PFSK-1 (cell line): ENCODE data around the gene ATP5MG.

Experiments
- FOXP2 ChIP-seq: optimal IDR thresholded peaks from 2 replicates; pipeline ENCODE3; 2011; ENCODE audit warnings: borderline replicate concordance, control low read depth, inconsistent platforms; ENCODE audit not compliant: insufficient read depth; ENCODE audit errors: extremely low read length, extremely low read depth
- POLR2AphosphoS5 ChIP-seq: IDR thresholded peaks from 2 replicates; pipeline ENCODE4 v1.6.1; 2012; ENCODE audit warnings: low read depth, mild to moderate bottlenecking, control low read depth, low read length, moderate library complexity
- REST ChIP-seq, 2 experiments: IDR thresholded peaks; 2 replicates each; pipeline versions ENCODE4 v1.6.1 to v1.8.0; 2011 to 2012; ENCODE audit warnings: low read depth in 2 of 2, low read length in 2 of 2, control low read depth in 1 of 2, inconsistent platforms in 1 of 2, mild to moderate bottlenecking in 1 of 2, moderate library complexity in 1 of 2; ENCODE audit not compliant: insufficient read depth in 1 of 2
- SIN3A ChIP-seq: IDR thresholded peaks from 2 replicates; pipeline ENCODE4 v1.6.1; 2012; ENCODE audit warnings: mild to moderate bottlenecking, low read length, moderate library complexity, borderline replicate concordance; ENCODE audit not compliant: insufficient read depth
- TAF1 ChIP-seq: IDR thresholded peaks from 2 replicates; pipeline ENCODE4 v1.6.1; 2012; ENCODE audit warnings: low read length, control low read depth, borderline replicate concordance; ENCODE audit not compliant: insufficient read depth

DNA sequence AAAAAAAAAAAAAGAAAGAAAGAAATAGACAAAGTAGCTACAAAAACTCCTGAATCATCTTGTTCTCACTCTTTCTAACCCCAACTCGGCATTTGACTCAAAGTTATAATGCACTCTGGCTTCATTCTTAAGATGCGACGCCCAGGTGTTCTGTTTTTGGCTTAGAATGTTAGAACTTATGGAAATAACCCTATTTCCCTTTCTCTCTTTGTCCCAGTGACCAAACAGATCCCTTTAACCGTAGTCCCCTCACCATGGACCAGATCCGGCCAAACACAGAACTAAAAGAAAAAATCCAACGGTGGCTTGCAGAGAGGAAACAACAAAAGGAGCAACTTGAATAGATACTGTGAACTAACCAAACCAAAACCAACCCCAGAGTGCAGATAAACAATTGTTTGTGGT is 5.3 kb upstream of the ATP5MG start:
- no peak for TF ChIP-seq REST (IDR thresholded peaks at IDR 0.05; ENCODE audit: insufficient read depth in 1 of 2, low read depth in 2 of 2, low read length in 2 of 2)
- no peak for TF ChIP-seq POLR2AphosphoS5
- no peak for TF ChIP-seq TAF1
- TF ChIP-seq SIN3A: no peak
- TF ChIP-seq FOXP2: no peak
